ENCODE measurements around the gene MAP2K5.

The MAP2K5 gene

GRCh38 chr15:67505675-67506572 lies 36.6 kb upstream of the MAP2K5 start:
- no peak overlapping the region for H3K27ac ChIP-seq
- TF ChIP-seq ZFX (IDR thresholded peaks at IDR 0.05) (no peak), CTCF (conservative IDR thresholded peaks at IDR 0.05) (no peak)

- no peak for TF ChIP-seq ZFX (IDR thresholded peaks at IDR 0.05)
- TF ChIP-seq CTCF (conservative IDR thresholded peaks at IDR 0.05) = no peak
- H3K27ac ChIP-seq = no peak overlapping the region
Measured at GRCh38 chr15:67506775-67507747, 35.4 kb upstream of the MAP2K5 start.

- TF ChIP-seq CTCF (conservative IDR thresholded peaks at IDR 0.05) (no peak), ZFX (IDR thresholded peaks at IDR 0.05) (no peak)
- no peak overlapping the region for H3K27ac ChIP-seq
Measured at GRCh38 chr15:67508407-67508806, 34.1 kb upstream of the MAP2K5 start.

- no peak overlapping the region for H3K27ac ChIP-seq
- TF ChIP-seq CTCF (conservative IDR thresholded peaks at IDR 0.05) (no peak), ZFX (IDR thresholded peaks at IDR 0.05) (no peak)
Measured at GRCh38 chr15:67509918-67510317, 32.6 kb upstream of the MAP2K5 start.

GRCh38 chr15:67510597-67511190 lies 31.8 kb upstream of the MAP2K5 start:
- no peak overlapping the region for H3K27ac ChIP-seq
- no peak for TF ChIP-seq CTCF (conservative IDR thresholded peaks at IDR 0.05)
- no peak for TF ChIP-seq ZFX (IDR thresholded peaks at IDR 0.05)

- no peak overlapping the region for H3K27ac ChIP-seq
- TF ChIP-seq CTCF (conservative IDR thresholded peaks at IDR 0.05) = no peak
- no peak for TF ChIP-seq ZFX (IDR thresholded peaks at IDR 0.05)
Measured at GRCh38 chr15:67511606-67512005, 30.9 kb upstream of the MAP2K5 start.
